Measurements from ENCODE around the gene FLT1.

The FLT1 gene, protein sequence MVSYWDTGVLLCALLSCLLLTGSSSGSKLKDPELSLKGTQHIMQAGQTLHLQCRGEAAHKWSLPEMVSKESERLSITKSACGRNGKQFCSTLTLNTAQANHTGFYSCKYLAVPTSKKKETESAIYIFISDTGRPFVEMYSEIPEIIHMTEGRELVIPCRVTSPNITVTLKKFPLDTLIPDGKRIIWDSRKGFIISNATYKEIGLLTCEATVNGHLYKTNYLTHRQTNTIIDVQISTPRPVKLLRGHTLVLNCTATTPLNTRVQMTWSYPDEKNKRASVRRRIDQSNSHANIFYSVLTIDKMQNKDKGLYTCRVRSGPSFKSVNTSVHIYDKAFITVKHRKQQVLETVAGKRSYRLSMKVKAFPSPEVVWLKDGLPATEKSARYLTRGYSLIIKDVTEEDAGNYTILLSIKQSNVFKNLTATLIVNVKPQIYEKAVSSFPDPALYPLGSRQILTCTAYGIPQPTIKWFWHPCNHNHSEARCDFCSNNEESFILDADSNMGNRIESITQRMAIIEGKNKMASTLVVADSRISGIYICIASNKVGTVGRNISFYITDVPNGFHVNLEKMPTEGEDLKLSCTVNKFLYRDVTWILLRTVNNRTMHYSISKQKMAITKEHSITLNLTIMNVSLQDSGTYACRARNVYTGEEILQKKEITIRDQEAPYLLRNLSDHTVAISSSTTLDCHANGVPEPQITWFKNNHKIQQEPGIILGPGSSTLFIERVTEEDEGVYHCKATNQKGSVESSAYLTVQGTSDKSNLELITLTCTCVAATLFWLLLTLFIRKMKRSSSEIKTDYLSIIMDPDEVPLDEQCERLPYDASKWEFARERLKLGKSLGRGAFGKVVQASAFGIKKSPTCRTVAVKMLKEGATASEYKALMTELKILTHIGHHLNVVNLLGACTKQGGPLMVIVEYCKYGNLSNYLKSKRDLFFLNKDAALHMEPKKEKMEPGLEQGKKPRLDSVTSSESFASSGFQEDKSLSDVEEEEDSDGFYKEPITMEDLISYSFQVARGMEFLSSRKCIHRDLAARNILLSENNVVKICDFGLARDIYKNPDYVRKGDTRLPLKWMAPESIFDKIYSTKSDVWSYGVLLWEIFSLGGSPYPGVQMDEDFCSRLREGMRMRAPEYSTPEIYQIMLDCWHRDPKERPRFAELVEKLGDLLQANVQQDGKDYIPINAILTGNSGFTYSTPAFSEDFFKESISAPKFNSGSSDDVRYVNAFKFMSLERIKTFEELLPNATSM (N-terminal part only)

DNA sequence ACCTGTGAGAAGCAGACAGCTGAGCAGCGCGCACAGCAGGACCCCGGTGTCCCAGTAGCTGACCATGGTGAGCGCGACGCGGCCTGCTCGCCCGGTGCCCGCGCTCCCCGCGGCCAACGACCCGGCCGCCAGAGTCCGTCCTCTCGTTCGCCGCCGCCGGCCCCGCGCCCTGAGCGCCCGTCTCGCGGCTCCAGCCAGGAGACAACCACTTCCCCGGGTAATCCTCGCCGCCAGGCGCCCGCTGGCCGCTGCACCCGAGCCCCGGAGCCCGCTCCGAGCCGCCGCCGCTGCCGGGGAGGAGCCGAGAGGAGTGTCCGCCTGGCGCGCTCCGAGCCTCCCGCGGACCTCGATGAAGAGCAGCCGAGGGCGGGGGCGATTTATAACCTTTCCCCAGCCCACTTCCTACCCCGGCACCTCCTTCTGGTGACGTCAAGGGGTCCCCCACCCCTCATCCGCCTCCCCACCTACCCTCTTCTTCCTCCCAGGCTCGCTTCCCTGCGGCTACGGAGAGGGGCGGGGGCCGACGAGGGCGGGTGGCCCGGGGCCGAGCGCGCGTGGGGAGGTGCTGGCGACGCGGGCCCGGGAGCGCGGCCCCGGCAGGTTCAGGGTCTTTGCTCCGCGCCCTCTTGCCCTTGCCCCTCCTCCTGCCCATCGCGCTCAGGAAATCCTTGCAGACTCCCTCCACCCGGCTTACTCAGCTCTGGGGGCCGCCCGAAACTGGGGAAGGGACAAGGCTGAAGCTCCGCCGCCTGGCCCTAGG, at the start of gene FLT1:
Gene FLT1, minus strand, starts transcription at position 351 of the 760 bp plus-strand sequence. Its CDS starts 285 bp downstream, at position 66.
- peak; percentile 5 for DNase-seq

DNA sequence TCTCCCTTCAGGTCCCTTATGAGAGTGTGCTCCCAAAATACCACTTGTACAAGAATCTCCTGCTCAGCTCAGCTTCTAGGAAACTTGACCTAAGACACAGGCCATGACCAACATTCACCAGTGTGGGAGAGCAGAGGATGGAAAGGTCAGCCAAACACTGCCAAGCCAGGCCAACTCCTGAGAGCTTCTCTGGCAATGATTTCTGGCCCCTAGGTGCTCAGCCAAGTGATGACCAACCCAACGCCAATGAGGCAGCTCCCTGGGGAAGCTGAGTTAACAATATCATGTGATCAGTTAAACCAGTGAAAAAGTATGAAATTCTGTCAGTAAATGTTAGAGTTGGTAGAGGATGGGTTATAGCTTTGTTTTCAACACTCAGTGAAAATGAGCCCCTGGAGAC, 49.1 kb upstream of the FLT1 start:
- DNase-seq, result no peak

DNA sequence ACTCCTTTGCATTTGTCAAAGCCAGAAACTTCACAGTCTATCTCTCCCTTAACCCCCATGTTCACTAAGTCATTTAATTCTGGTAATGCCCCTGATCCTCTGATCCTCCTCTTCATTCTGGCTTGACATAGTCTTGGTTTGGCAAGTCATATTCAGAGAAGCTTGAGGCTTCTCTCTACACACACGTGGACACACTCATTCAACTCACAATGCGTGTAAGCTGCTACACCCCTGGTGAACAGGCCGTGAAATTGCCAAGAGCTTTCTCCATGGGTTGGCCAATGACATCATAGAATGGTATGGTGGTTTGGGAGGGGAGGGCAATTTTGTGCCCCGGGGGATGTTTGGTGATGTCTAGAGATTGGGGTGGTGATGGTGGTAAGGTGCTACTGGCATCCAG, 47.9 kb upstream of the FLT1 start:
- no peak for DNase-seq

DNA sequence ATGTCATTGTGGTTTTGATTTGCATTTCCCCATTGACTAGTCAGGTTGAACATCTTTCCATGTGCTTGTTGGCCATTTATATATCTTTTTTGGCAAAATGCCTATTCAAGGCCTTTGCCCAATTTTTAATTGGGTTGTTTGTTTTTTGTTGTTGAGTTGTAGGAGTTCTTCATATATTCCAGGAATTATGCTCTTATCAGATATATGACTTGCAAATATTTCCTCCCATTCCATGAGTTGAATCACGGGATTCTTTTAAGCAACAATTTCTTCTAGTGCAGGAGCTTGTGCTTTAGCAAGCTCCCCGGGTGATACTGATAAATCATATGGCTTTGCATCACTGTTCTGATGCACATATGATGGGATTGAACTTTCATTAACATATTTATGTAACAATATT, 47.0 kb upstream of the FLT1 start:
- DNase-seq, result no peak

DNA sequence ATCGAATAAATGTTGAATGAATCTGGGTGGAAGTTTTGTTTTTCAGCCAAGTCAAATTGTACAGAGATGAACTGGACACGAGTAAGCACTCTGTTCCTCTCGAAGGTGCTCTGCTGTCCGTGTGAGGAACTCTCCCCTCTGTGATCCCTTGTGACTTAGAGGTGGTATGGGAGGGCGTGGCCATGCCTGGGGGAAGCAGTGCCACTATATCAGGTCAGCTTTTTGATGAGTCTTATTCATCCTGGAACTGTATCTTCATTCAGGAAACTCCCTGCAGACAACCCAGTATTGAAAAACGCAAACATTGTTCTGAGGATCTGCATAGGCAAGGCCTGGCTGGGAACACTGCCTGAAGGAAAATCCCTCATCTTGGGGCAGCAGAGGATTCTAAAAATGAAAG, 45.7 kb upstream of the FLT1 start:
- no peak for DNase-seq

DNA sequence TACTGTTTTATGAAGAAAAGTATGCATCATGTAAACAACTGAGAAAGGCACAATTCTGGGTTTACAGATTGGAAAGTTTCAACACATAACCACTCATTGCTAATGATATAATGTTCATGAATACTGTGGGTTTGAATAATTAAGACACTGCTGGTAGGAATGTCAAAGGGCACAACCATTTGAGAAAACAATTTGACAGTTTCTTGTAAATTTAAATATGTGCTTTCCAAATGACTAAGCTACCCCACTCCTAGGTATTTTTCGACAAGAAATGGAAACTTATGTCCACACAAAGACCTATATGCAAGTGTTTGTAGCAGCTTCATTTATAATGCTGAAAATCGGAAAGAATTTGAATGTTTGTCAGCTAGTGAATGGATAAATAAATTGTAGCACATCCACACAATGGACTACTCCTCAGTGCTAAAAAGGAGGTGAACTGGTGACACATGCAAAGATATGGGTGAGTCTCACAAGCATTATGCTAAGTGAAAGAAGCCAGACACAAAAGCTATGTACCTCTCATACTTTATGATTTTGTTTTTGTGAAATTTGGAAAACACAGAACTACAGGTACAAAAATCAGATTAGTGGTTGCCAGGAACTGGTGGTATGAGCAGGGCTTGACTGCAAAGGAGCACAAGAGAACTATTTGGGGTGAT, 44.8 kb upstream of the FLT1 start:
- no peak for DNase-seq

DNA sequence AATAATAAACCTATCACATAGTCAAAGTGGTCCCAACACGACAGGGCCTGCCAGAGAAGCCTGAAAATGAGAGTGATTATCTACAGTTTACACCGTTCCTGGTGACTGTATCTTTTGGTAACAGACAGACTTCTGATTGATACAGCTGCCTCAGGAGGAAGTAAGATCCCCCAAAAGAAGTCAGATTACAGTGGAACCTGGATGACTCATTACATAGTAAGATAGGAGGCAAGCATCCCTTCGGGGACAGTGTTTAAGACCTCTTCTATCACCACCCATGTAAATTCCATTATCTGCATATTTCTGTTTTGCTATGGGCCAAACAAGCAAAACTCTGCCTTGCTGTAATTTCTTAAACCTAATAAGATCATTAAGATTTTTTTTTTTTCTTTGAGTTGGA, 44.0 kb upstream of the FLT1 start:
- DNase-seq, result no peak

DNA sequence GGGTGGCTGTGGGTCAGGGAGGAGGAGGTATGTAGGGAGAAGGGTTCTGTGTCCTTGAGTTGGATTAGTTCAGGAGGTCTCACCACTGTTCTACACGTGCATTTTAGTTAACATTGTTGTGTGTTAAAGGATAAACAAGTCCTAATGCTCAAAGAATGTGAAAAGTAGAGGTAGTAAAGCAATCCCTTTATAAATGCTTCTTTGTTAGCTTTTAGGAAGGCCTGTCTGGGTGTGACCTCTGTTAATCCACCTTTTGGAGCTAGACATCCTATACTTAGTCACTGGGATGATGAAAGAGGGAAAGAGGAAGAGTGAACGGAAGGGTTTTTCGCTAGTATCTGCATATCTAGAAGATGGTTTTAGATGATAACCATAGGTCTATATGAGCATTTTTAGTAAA, 42.2 kb upstream of the FLT1 start:
- no peak for DNase-seq

DNA sequence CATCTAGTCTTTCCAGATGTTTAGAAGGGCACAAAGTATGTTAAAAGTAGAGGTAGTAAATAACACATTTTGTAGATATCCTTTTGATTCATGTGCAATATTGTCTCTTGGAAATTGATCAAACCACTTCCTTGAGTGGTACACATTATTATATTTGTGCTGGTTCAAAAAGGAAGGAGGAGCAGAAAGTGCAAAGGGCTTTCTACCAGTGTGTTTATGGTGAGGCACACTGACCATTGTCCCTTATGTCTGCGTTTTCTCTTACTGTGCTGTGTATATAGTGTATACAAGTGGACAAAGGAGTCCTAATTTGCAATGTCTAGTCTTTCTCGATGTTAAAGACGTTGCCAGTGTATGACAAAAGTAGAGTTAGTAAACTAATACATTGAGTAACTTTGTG, 41.4 kb upstream of the FLT1 start:
- DNase-seq, result no peak

DNA sequence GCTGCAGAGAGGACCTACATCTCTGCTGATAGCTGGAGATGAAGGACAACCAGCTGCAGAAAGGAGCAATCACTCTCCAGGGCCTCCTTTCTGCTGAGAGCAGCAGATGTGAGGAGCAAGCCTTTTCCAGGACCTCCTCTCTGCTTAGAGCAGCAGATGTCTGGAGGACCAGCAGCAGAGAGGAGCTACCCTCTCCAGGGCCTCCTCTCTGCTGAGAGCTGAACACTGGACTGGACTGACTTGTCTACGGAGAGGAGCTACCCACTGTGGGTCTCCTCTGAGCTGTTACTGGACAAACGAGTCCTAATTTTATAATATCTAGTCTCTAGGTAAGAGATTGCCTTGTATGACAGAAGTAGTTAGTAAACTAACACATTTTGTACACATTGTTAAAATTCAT, 40.8 kb upstream of the FLT1 start:
- DNase-seq, result no peak

DNA sequence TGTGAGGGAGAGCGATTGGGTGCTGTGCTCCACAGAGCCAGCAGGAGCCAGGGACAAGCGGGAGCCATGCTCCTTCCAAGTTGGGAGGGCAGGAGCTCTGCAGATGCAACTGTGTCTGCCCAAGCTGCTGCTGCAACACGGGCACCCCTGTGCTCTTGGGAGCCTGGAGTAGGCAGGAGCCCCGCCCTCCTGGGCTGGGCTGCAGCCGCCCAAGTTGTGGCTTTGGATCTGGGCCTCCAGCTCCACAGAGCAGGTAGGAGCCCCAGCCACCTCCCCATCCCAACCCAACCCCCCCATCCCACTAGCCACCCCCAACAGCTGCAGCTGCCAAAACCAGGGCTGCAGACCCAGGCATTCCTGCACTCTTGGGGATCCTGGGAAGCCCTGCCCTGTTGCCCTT, 39.9 kb upstream of the FLT1 start:
- DNase-seq, result no peak

DNA sequence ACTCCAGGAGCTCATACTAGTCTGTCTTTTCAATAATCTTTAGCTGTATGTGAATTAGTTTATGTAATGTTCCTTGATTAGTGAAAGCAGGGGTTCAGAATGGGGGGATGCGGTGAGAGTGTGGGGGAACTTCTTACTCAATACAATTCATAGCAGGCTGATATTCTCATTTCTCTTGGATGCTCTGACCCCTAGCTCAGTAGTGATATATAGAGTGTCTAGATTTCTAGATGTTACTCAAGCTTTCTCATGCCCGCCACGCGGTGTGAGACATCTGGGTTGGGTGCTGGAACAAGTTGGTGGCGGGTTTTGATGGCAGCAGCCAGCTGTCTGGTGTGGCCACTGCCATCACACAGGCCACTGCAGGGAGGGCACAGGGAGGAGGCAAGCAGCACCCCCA, 39.3 kb upstream of the FLT1 start:
- no peak for DNase-seq

DNA sequence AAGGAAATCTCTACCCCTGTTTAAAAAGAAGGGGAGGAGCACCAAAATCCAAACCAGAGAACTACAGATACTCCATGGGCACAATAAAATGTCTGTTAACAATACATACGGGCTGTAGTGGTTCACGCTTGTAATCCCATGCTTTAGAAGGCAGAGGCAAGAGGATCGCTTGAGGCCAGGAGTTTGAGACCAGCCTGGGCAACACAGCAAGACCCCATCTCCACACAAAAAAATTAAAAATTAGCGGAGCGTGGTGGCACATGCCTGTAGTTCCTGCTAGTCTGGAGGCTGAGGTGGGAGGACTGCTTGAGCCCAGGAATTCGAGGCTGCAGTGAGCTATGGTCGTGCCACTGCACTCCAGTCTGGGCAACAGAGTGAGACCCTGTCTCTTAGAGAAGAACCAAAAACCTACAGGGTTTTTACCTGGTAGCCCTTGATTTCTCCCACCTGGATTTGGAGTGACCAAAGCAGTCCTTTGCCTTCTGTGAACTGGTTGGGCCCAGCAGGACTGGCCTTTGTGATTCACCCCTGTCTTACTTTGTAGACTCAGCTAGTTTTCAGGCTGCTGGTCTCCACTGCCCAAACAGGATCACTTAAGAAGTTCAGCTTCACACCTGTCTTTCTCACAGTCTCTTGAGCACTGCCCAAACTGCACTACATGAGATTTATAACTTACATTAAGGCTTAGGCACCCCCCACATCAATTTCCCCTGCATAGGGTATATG, 38.7 kb upstream of the FLT1 start:
- no peak for DNase-seq

DNA sequence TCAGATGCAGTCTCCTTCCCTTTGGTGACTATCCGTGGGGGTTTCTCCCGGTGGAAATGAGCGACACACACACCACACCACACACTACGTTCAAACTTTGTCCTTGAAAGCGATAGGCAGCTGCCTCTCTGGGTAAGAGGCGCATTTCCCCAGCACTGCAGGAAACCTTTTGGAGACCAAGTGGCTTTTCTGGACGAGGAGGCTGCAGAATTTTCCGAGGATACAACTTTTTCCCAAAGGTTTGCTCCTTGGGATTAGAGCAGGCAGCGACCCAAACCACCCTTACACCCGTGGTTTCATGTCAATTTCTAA, 38.2 kb upstream of the FLT1 start:
- DNase-seq, result no peak

DNA sequence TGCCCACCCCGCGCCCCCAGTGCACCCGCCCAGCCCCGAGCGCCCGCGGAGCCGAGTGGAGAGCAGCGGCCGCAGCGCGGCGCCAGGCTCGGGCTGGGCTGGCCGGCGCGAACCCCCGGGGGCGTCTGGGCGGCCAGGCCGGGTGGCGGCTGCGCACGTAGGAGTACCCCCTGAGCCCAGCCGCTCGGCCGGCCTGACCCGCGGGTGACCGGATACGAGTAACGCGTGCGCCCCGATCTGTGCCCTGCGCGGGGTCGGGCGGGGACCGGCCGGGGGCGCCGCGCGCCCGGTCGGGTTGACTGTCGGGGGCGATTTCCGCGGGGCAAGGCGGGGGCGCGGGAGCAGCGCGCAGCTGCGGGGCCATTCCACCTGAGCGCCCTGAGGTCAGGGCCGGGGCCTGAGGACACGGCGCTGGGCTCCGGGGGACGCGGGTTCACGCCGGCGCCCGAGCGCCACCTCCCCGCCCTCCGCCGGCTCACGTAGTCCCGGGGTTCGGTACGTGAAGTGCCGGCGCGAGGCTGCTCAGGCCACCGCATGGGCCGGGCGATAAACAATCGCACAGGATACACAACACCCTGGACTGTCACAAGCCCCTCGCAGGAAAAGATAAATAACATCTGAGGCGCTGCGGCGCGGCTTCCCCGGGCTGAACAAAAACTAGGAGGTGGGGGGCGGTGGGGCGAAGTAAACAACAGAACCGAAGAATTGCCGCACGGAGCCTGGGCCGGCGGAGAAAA, 37.6 kb upstream of the FLT1 start:
- no peak for DNase-seq

DNA sequence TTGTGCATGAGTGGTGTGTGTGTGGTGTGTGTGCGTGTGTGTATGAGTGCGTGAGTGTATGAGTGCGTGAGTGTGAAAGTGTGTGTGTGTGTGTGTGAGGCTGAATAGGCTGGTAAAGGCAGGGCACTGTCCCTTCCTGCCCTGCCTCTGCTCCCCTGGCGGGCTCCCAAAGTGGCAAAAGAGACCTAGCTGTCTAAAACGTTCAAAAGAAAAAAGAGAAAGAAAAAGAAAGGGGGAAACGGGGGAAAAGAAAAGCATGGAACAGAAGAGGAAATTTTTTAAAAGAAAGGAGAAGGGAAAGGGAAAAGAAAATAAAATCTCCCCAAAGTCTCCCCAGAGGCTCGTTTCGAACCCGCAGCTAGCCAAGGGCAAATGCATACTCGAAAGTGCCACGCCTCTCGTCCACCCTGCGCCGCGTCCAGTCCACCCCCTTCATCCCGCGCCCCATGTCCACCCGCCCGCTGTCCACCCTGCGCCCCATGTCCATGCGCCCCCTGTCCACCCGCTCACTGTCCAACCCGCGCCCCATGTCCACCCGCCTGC, 37.0 kb upstream of the FLT1 start:
- no peak for DNase-seq

DNA sequence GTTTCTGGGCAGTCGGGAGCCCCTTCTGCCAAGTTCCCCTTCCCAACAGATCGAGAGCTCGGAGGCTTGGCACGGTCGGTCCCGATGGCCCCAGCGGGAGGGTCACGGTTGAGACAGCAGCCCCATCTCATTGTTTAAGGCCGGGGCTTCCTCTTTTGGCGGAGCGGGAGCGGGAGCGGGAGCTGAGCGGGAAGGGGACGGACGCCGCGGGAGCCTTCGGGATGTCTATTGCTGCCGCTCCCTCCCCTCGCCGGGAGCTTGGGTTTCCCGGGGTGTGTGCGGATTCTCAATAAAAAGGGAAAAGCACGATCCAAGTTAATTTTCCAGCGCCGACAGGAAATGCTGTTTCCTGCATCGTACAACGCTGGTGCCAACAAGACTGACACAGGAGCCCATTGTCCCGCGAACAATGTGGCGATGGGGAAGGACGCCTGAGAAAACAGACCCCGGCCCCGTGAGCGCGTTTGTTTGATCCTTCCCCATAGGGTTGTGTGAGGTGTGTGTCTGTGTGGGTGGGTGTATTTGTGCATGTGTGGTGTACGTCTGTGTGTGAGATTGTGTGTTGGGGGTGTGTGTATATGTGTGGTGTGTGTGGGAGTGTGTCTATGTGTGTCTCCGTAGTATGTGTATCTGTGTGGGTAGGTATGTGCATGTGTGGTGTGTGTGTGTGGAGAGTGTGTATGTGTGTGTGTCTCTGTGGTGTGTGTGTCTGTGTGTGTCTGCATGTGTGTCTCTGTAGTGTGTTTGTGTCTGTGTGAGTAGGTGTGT, 36.3 kb upstream of the FLT1 start:
- no peak for DNase-seq

DNA sequence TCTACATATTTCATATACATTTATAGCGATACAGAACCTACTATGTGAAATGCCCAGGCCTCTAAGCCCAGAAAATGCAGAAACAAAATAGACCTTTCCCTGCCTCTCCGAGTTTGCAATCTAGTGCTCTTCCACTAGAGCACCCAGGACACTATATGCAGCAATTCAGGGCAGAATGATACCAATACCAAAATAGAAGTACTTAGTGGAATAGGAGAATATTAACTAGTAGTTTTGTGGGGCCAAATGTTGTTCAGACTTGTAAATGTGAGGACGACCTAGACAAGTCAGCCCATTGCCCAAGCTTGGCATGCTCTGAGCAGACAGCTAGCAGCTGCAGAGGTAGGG, 35.8 kb upstream of the FLT1 start:
- no peak for DNase-seq

DNA sequence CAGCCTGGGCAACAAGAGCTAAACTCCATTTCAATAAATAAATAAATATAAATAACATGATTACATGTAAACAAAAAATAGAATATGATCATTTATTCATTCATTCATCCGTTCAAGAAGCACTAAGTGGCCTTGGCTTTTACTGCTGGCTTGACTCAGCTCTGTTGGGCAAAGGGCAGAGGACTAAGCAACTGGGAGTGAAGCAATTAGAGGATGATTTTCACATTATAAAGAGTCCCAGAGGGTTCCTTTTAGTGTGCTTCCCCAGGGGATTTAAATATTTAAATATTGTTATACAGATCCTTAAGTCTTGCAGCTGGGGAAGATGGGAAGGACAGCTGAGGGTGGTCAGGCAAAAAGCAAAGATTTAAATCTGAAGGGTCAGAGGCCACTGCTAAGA, 34.9 kb upstream of the FLT1 start:
- DNase-seq, result no peak

DNA sequence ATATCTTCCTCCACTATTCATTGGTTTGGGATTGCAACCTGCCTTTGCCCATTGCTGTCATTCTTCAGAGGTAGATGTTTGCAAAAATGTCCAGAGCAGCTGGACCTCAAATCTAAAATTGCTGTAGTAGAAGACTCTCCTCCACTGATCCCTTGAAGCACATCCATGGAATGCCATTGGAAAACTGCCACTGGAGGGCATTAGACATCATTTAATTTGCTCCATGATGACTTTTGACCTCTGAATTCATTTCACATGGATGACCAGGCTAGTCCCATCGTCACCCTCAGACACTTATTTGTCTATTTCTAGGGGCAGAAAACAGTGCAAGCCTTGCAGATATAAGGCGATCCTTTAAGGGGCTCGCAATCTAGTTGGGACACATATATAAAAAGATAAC, 33.9 kb upstream of the FLT1 start:
- no peak for DNase-seq

Measured in stimulated activated CD4-positive, alpha-beta T cell treated with anti-CD3 and anti-CD28 coated beads, Interleukin-4, amount 100 ng/mL, for 24 hours (primary cell).